ENCODE measurements around the gene NLRP9. TPM values are rescaled to one million over a fixed set of nuclear protein-coding genes. Genes with fewer than 3 reads are reported as not detected.

The NLRP9 gene
- total and polyA plus RNA-seq, 2 donors = not detected

GRCh38 chr19:55668603-55669348 is 69.4 kb downstream of the NLRP9 start:
- H3K36me3 ChIP-seq (ENCODE audit: insufficient read depth) = peaks cover 19% of the 10 kb centered on the region
- no peak overlapping the region for H3K4me3 ChIP-seq (ENCODE audit: low read depth, low read length)
- no peak overlapping the region for H3K27ac ChIP-seq (ENCODE audit: low read depth)
- no peak for DNase-seq (ENCODE audit: extremely low spot score)
- 90% methylated on average over 30 of the region's 30 CpGs for WGBS
- no peaks in the 10 kb centered on the region for H3K4me1 ChIP-seq (ENCODE audit: insufficient read depth)

DNA sequence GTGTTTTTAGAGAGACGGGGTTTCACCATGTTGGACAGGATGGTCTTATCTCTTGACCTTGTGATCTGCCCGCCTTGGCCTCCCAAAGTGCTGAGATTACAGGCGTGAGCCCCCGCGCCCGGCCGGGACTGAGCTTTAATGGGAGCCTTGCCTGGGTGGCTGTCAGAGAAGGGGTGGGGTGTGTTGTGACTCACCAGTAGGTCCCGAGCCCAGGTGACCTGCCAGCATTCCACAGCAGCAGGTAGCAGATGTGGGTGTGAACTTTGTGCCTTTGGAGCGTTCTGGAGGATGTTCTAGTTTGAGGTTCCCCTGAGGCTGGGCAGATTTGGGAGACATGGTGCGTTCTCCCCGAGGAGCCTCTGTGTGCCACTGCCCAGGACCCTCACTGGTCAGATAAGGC is 70.2 kb downstream of the NLRP9 start:
- H3K4me1 ChIP-seq (ENCODE audit: insufficient read depth) = no peaks in the 10 kb centered on the region
- peaks cover 24% of the 10 kb centered on the region for H3K36me3 ChIP-seq (ENCODE audit: insufficient read depth)
- DNase-seq (ENCODE audit: extremely low spot score) = no peak
- 74% methylated on average over 11 of the region's 11 CpGs for WGBS
- H3K4me3 ChIP-seq (ENCODE audit: low read depth, low read length) = no peak overlapping the region
- H3K27ac ChIP-seq (ENCODE audit: low read depth) = no peak overlapping the region

GRCh38 chr19:55667511-55667910 is 70.7 kb downstream of the NLRP9 start:
- WGBS = 88% methylated on average over 12 of the region's 12 CpGs
- Histone ChIP-seq H3K4me1 (ENCODE audit: insufficient read depth) (no peaks in the 10 kb centered on the region), H3K27ac (ENCODE audit: low read depth) (no peak overlapping the region), H3K36me3 (ENCODE audit: insufficient read depth) (peaks cover 26% of the 10 kb centered on the region), H3K4me3 (ENCODE audit: low read depth, low read length) (no peak overlapping the region)
- DNase-seq (ENCODE audit: extremely low spot score) = no peak

- Histone ChIP-seq H3K27ac (ENCODE audit: low read depth) (no peak overlapping the region), H3K4me1 (ENCODE audit: insufficient read depth) (no peaks in the 10 kb centered on the region), H3K36me3 (ENCODE audit: insufficient read depth) (peaks cover 27% of the 10 kb centered on the region), H3K4me3 (ENCODE audit: low read depth, low read length) (no peak overlapping the region)
- DNase-seq (ENCODE audit: extremely low spot score) = no peak
- WGBS = 79% methylated on average over 4 of the region's 4 CpGs
Observed at GRCh38 chr19:55667006-55667381, 71.2 kb downstream of the NLRP9 start.

- H3K4me3 ChIP-seq (ENCODE audit: low read depth, low read length) = no peak overlapping the region
- H3K36me3 ChIP-seq (ENCODE audit: insufficient read depth) = peaks cover 30% of the 10 kb centered on the region
- 86% methylated on average over 12 of the region's 12 CpGs for WGBS
- no peaks in the 10 kb centered on the region for H3K4me1 ChIP-seq (ENCODE audit: insufficient read depth)
- no peak for DNase-seq (ENCODE audit: extremely low spot score)
- no peak overlapping the region for H3K27ac ChIP-seq (ENCODE audit: low read depth)
Observed at GRCh38 chr19:55666343-55667005, 71.7 kb downstream of the NLRP9 start.

DNA sequence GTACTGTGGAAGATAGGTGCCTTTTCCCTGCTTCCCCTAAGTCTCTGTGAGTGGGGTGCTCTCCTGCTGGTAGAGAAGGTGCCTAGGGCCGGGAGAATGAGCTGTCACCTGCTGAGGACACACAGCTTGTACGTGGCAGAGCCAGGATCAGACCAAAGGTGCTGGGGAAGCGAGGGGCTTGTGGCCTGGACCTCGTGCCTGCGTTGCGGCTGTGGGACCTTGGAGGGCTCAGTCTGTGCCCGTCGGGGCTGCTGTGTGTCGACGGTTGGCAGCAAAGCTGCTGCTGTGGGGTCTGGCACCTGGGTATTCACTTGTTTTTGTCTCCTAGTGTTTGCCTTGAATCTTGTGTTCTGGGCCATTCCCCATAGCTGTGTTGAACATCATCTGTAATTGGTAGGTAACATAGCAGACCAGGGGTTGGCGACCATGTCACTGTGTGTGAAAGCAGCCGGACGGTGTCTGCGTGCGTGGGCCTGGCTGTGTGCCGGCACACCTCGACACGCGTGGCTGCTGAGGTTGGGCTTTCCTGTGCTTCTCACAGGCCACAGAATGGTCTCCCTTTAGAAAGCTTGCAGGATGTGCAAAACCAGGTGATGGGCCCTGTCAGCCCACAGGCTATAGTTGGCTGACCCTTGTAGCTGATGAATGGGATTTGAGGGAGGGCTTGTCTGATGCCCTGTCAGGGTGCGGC is 74.2 kb downstream of the NLRP9 start:
- no peak overlapping the region for H3K27ac ChIP-seq (ENCODE audit: low read depth)
- H3K4me3 ChIP-seq (ENCODE audit: low read depth, low read length) = no peak overlapping the region
- no peaks in the 10 kb centered on the region for H3K4me1 ChIP-seq (ENCODE audit: insufficient read depth)
- DNase-seq (ENCODE audit: extremely low spot score) = no peak
- H3K36me3 ChIP-seq (ENCODE audit: insufficient read depth) = peaks cover 25% of the 10 kb centered on the region
- WGBS = 88% methylated on average over 20 of the region's 20 CpGs

GRCh38 chr19:55661826-55662225 is 76.4 kb downstream of the NLRP9 start:
- Histone ChIP-seq H3K4me3 (ENCODE audit: low read depth, low read length) (no peak overlapping the region), H3K4me1 (ENCODE audit: insufficient read depth) (no peaks in the 10 kb centered on the region), H3K36me3 (ENCODE audit: insufficient read depth) (peaks cover 23% of the 10 kb centered on the region), H3K27ac (ENCODE audit: low read depth) (no peak overlapping the region)
- no peak for DNase-seq (ENCODE audit: extremely low spot score)
- 64% methylated on average over 7 of the region's 7 CpGs for WGBS

DNA sequence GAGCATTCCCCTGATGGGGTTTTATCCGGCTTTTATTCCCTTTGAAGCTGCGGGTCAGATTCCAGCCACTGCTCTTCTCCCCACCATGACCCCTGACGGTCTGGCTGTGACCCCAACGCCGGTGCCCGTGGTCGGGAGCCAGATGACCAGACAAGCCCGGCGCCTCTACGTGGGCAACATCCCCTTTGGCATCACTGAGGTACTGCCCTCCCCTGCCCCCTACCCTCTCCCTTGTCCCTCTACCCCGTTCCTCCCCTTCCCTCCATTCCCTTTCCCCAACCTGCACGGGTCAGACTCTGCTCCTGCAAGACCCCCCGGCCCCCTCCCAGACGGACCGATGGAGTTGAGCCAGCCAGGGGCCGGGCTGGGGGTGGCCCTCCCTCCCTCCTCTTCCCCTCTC is 77.2 kb downstream of the NLRP9 start:
- no peak for DNase-seq (ENCODE audit: extremely low spot score)
- Histone ChIP-seq H3K36me3 (ENCODE audit: insufficient read depth) (peaks cover 18% of the 10 kb centered on the region), H3K4me1 (ENCODE audit: insufficient read depth) (no peaks in the 10 kb centered on the region), H3K4me3 (ENCODE audit: low read depth, low read length) (no peak overlapping the region), H3K27ac (ENCODE audit: low read depth) (no peak overlapping the region)
- WGBS = 72% methylated on average over 16 of the region's 16 CpGs

- WGBS = 85% methylated on average over 12 of the region's 12 CpGs
- no peak for DNase-seq (ENCODE audit: extremely low spot score)
- Histone ChIP-seq H3K27ac (ENCODE audit: low read depth) (no peak overlapping the region), H3K4me1 (ENCODE audit: insufficient read depth) (no peaks in the 10 kb centered on the region), H3K4me3 (ENCODE audit: low read depth, low read length) (no peak overlapping the region), H3K36me3 (ENCODE audit: insufficient read depth) (peaks cover 18% of the 10 kb centered on the region)
Observed at GRCh38 chr19:55660404-55660803, 77.8 kb downstream of the NLRP9 start.

DNA sequence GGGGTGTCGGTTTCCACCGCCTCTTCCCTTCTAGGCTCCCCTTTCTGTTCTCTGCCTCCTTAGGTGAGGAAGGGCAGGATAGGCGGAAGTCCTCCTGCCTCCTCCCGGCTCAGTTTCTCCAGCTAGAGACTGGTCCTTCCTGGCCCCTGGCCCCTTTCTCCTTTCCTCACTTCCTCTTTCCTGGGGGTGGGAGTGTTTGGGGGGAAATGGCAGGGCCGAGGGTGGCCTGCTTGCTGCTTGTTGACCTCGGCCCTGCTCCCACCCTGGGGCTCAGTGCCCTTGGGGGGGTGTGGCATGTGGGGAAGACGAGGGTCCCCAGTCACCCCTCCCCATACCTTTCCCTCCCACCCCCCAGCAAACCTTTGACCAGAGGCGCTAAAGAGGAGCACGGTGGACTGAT is 78.4 kb downstream of the NLRP9 start:
- DNase-seq (ENCODE audit: extremely low spot score) = no peak
- Histone ChIP-seq H3K36me3 (ENCODE audit: insufficient read depth) (peaks cover 18% of the 10 kb centered on the region), H3K27ac (ENCODE audit: low read depth) (no peak overlapping the region), H3K4me1 (ENCODE audit: insufficient read depth) (no peaks in the 10 kb centered on the region), H3K4me3 (ENCODE audit: low read depth, low read length) (no peak overlapping the region)
- 71% methylated on average over 9 of the region's 9 CpGs for WGBS

DNA sequence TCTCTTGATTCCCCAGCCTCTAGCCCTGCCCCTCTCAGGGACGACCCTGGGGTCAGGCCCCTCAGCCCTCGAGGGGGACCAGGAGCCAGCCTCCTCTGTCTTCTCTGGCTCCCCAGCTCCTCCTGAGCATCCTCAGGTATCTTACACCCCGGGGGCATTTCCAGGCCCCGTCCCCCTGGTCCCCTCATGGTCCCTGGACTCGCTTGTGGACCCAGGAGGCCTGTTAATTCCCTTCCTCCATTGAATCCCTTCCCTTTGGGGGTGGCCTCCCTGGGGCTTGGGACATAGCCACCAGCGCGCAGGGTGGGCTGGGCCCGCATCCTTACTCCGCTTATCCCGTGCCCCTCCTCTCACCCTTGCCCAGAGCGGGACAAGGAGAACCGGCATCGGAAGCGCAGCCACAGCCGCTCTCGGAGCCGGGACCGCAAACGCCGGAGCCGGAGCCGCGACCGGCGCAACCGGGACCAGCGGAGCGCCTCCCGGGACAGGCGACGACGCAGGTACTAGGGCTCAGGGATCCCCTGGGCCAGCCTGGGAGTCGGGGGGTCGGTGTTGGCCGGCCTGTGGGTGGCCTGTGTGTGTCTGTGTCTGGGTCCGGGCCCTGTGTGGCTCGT is 79.2 kb downstream of the NLRP9 start:
- H3K4me1 ChIP-seq (ENCODE audit: insufficient read depth) = no peaks in the 10 kb centered on the region
- 91% methylated on average over 37 of the region's 37 CpGs for WGBS
- DNase-seq (ENCODE audit: extremely low spot score) = no peak
- H3K27ac ChIP-seq (ENCODE audit: low read depth) = no peak overlapping the region
- H3K4me3 ChIP-seq (ENCODE audit: low read depth, low read length) = no peak overlapping the region
- peaks cover 18% of the 10 kb centered on the region for H3K36me3 ChIP-seq (ENCODE audit: insufficient read depth)

Data from urinary bladder (tissue), 4 donors.